A673 (cell line): ENCODE data around the gene ACMSD.

Source experiments
- CTCF ChIP-seq: fragments of 300-800, 200-600 bp; sonication (generic); conservative IDR thresholded peaks from 2 replicates; pipeline ENCODE4 v1.5.1; 2017; ENCODE audit warnings: low read depth, mild to moderate bottlenecking, antibody characterized with exemption, low read length, moderate library complexity, mixed read lengths
- EZH2 ChIP-seq: fragments of 200-600 bp; sonication (generic); IDR thresholded peaks from 2 replicates; pipeline ENCODE4 v1.6.1; 2017; ENCODE audit warnings: borderline replicate concordance, low read depth, mild to moderate bottlenecking, mixed read lengths, antibody characterized with exemption, low read length; ENCODE audit not compliant: poor library complexity, severe bottlenecking

DNA sequence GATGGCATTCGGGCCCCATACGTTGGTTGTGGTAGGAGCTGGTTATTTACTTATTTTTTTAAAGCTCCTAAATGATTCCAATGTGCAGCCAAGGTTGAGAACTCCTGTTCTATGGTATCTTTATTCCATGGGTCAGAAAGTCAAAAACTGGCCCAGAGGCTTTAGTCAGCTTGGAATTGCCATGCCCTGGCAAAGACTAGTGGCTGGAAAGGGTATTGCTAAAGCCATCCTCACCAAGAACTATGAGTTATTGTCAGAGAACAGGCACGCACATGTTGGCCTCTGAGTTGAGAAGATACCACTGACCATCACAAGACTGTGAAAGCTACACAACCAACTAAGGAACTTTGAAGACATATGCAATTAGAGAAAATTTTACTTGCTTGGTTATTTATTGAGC is 47.9 kb upstream of the ACMSD start:
- TF ChIP-seq CTCF: 0 out of 2 replicates have a peak, but pooled peaks have one; percentile 14
- TF ChIP-seq EZH2: no peak
